GM18867 (cell line): Measurements from ENCODE around the gene RNF39.
"Not testable (repeated sequence)": the region's sequence is repeated elsewhere in the genome, so short reads cannot be mapped to it uniquely, and the experiment has no call there.

Experiments
- ATAC-seq: cut with Tn5 transposase; IDR thresholded peaks from one replicate; pipeline ENCODE4 v1.9.1; 2021; ENCODE audit warnings: mild to moderate bottlenecking, moderate library complexity; ENCODE audit not compliant: unreplicated experiment

The RNF39 gene

GRCh38 chr6:30075094-30075789 lies at the start of gene RNF39:
RNF39 (minus strand) TSS chr6:30075769; CDS start chr6:30075585, 184 bp downstream.
- no peak for ATAC-seq

DNA sequence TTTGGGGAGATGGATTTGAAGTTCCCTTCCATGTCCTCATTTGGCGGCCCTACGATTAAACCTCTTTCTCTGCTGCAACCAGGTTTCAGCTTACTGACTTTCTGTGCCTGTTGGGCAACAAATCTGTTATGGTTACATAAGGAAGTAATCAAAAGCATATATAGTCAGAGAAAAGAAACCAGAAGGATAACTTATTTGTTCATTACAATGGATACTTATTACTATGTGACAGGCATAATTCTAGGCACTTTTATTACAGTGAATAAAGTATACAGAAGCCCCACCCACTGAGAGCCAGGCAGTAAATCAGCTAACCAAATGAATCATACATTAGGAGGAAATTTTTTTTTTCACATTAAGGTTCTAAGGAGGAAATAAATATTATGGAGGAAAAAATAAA lies 46.9 kb upstream of the RNF39 start:
- no peak for ATAC-seq

DNA sequence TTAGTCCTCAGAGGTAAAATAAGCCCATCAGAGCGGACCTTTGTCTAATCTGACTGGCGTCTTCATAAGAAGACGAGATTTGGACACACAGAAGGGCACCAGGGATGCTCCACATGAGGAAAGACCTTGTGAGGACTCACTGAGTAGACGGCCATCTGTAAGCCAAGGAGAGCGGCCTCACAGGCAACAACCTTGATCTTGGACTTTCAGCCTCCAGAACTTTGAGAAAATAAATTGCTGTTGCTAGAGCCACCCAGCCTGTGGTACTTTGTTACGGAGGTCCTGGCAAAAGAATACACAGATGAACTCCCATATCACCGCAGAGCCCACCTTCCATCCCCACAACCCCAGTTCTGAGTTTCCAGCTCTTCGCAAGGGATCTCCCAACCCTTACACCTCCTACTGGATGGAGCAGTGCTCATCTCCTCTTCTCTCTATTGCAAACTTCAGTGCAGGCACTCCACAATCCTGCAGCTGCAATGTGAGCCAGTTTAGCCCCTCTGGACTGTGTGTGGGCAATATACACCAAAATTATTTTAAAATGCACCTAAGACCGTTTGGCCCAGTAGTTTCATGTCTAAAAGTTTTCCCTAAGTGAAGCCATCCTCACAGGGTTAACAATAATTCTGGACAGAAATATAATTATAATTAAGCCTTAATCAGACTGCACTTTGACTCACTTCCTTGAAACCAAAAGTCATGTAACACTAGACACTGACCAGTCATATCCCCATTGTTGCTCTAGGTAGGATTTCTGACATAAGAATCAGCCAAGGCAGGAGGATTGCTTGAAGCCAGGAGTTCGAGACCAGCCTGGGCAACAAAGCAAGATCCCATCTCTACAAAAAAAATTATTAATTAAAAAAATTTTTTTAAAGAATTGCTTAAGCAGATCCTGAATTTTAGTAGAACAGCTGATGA lies 46.1 kb upstream of the RNF39 start:
- no peak for ATAC-seq

GRCh38 chr6:30118691-30119090 lies 43.1 kb upstream of the RNF39 start:
- ATAC-seq: not testable (repeated sequence)

- no peak for ATAC-seq
Measured at GRCh38 chr6:30116724-30117123, 41.2 kb upstream of the RNF39 start.

DNA sequence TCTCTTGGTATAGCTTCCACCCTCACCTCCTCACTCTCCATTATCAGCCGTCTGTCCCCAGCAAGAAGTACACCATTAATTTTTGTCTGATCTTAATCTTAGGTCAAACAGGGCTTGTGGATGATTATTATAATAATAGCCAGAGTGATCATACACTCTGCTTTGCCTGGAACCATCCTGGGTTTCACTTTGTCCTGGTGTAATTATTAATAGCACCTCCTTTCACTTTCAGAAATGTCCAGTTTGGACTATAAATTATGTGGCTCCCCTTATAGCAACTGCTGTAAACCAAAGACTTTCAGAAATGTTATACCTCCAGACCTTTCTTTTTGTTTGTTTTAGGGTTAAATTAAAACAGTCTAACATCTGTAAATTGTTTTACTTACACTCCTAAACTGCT lies 38.3 kb upstream of the RNF39 start:
- no peak for ATAC-seq

DNA sequence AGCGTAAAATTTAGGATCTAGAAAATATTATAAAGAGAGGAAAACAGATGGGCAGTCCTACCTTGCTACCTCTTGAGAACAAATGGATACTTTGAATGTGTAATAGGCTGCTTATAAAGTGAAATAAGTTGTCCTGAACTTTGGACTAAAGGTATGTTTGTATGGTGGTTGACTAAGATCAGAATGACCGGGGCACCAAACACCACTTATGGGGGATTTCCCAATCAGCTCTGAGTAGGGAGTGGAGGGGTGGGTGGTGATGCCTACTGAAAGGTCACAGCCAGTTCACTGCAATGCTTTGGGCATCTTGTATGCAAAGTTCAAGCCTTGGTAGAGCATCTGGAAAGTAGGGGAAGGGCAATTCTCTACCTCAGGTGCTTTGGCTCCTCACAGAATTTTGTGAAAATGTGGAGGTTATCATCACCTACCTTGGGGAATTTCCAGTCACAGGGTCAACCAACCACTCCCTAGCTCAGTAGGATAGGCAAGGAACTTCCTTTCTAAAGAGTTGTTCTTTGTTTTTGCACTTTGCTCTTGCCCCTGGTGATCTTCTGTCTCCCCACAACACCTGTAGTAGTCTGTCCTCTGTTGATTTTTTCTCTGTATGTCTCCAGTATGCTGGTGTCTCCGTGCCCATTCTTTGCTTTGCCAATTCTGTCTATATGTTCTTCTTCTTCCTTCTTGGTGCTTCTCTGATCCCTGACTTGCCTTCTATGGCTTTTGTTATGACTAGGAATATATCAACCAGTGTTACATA lies 37.6 kb upstream of the RNF39 start, which contains the start of gene TRIM31:
TRIM31 (minus strand) TSS at position 88 of the 757 bp plus-strand sequence. CDS start 285 bp downstream, outside the sequence.
- peak; percentile 53 for ATAC-seq

DNA sequence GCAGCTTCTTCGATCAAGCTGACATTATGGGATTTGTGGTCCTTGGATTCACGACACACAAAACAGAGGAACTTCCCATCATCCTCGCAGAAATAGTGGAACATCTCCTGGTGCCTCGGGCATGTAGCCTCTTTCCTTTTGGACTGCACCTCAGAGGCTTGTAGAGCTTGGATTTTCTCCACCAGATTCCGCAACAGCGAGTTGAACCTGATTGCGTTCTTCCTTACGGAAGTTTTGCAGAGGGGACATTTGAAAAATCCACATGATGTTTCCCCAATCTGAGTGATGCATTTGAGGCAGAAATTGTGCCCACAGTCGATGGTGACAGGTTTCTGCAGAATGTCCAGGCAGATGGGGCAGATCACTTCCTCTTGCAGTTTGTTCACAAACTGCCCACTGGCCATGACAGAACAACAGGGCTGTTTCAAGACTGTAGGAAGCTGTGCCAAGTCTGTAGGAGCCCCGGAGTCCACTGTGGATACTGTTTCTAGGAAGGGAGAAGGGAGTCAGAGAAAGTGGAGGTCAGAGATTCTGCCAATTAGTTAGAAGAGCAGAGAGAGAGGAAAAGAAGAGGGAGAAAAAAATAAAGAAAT lies 36.9 kb upstream of the RNF39 start:
- no peak for ATAC-seq

DNA sequence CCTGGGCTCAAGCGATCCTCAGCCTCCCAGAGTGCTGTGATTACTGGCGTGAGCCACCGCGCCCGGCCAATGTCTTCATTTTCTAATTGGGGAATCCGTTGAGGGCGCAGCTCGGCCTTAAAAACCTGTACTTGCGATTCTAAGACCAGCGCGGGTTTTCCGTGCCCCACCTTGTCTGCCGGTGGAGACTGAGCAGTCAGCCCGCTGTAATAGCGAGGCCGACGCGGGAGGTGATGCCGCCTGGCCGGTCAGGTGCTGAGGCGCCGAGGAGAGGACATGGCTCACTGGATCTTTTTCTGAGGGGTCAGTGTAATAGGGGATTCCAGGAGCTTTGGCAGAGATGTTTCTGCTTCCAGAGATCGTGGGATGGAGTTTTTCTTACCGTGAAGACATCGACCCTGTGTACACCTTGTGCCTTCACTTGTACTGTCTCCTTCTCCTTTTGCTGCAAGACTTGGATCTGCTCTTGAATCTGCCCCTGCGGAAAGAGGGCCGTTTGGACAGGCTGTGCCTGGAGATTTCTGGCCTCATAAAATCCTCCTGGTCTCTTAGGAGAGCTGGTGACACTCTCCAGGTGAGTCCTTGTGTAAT lies 35.8 kb upstream of the RNF39 start:
- no peak for ATAC-seq

DNA sequence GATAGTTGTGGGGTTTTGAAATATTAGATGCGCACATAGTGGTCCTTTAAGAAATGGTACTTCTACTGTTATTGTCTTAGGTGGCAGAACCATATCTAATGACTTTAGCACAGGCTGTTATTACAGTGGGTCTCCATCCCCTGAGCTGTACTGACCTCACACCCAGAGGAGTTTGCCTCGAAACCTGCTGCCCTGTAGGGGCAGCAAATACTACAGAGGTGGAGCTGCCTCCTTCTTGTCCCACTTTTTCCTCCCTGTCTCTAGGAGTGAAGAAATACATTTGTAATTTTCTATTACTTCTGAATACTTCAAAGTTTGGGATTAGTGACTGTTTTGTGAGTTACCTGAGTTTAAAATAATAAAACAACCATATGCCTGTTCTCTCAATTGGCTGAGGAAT lies 29.1 kb upstream of the RNF39 start:
- ATAC-seq: no peak

DNA sequence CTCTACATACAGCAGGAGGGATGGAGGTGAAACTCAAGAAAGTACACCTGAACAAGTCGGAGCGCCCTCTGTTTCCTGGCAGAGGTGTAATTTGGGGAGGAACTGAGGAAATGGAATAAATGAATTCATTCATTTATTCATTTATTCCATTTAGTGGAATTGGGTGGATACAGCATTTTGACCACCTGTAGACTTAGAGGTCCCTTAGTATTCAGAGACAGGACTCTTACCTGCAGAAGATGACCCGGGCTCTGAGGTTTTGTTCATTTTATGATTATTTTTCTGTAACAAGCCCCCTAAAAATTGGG lies 28.3 kb upstream of the RNF39 start:
- no peak for ATAC-seq

- ATAC-seq: peak; percentile 66
Measured at GRCh38 chr6:30102970-30103871, 27.7 kb upstream of the RNF39 start.

DNA sequence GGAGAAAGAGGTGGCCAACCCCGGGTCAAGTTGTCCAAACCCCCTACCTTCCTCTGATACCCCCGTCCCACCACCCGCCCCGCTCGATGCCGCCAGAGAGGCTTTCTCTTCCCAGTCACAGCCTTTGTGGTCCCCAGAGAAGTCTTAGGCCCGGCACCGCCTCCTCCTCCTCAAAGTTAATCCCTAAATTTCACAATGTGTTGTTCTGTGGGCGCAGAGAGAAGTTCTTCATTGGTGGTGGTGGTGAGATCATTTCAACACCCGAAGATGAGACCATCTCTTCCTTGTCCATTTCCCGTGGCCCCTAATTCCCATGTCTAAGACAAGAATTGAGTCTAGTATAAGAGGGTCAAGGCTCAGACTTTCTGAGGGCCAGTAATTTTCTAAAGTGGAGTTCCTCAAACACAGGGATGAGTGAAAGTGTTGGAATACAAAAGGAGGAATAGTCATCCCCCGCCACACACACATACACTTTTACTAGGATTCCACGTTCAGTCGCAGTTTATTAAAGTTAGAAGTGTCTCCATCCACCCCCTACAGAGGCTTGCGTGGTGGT lies 26.9 kb upstream of the RNF39 start:
- ATAC-seq: no peak

- peak; percentile 79 for ATAC-seq
Measured at GRCh38 chr6:30101444-30102413, 26.2 kb upstream of the RNF39 start.

DNA sequence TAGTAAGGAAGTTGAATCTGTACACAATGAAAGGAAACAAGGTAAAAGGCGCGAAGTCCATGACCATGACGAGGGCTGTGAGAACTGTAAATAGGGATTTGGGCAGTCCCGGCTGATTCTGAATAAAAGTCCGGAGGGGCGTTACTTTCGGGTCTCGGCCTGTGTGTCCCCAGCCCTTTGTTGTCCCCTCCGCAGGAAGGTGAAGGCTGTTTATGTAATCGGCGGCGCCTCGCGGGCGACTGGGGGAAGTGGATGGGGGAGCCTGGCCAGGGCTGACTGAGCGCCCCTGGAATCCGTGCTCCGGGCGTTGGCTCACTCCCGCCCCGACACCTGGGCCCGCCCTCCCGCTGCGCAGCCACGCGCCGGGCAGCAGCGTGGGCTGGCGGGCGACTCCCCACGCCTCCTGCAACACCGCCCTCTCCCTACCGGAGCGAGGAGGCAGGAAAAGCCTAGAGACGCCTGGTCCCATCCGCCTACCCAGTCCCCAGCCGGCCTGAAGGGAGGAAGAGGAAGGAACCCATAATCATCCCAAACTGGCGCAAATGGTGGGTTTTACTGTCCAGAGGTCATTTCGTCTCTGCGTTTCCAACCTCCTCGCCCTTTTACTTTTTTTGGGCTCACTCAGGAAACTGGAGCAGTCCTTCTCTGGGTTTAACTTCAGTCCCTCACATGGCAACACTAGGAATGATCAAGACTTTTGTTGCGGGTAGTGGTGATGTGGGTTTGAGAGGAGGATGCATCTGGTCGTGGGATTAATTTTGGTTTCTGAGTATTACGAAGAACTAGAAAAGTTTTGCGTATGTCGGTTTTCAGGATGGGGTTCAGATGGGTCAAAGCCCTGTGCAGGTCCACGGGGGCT lies 25.2 kb upstream of the RNF39 start:
- no peak for ATAC-seq

GRCh38 chr6:30100154-30100553 lies 24.6 kb upstream of the RNF39 start:
- ATAC-seq: no peak
